ENCODE measurements around the gene KIF3A. TPM values are rescaled to one million over a fixed set of nuclear protein-coding genes. Genes with fewer than 3 reads are reported as not detected.

The KIF3A gene
- polyA plus RNA-seq, 1 of the 3 experiments (the other 2 are of a cell fraction), result 5.1 TPM

DNA sequence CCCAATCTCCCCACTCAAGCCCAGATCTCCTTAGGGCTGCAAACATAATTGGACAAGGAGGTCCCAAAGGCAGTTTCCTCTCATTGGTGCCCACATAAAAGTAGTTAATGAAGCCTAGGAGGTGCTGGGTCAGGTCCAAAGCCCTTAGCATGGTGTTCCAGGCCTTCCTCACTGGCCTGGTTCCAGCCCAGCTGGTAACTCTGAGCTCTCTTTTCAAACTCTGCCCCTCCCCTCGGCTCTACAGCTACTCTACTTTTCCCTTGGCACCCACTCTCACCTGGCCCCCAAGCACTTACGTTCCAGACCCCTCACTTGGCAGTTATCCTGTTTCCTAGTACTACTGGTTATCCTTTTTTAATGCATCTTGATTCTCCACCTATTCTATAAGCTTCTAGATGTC, 29.8 kb upstream of the KIF3A start:
- peaks cover 54% of the 10 kb centered on the region for H3K79me2 ChIP-seq (ENCODE audit: insufficient read depth)
- H3K9me3 ChIP-seq, result no peaks in the 10 kb centered on the region
- no peaks in the 10 kb centered on the region for H3K9me2 ChIP-seq
- H3K36me3 ChIP-seq (replicated peaks in 1 of 2; ENCODE audit: control insufficient read depth in 1 of 2, insufficient read depth in 2 of 2, low read length in 1 of 2), result peaks cover 5 to 30% of the 10 kb centered on the region in 2 experiments
- ChIA-PET POLR2A (no interaction called here), CTCF (interaction anchor here (1.6 to 4.6 kb wide), 3 partner anchors 10 to 53 kb away, joined by 5 to 34 read pairs (median 16); partner anchors contain the start of gene SEPTIN8)
- WGBS (ENCODE audit: low lambda C conversion rate), result 91% methylated on average over 2 of the region's 2 CpGs
- H4K20me1 ChIP-seq (ENCODE audit: insufficient read depth), result peaks cover 20% of the 10 kb centered on the region; the same call in 1 of the 2 replicates
- peaks cover 8 to 11% of the 10 kb centered on the region in 2 experiments; a peak in 2 of 4 replicates for H3K4me1 ChIP-seq (ENCODE audit: control insufficient read depth in 1 of 2, insufficient read depth in 2 of 2, low read depth in 1 of 2, low read length in 1 of 2)
- H3K9ac ChIP-seq, result no peak overlapping the region
- H2AFZ ChIP-seq (ENCODE audit: low read depth), result no peak overlapping the region
- no peaks in the 10 kb centered on the region for H3K27me3 ChIP-seq (ENCODE audit: insufficient read depth)
- no peak for DNase-seq
- H3F3A ChIP-seq (replicated peaks; ENCODE audit: insufficient read depth), result no peaks in the 10 kb centered on the region
- TF ChIP-seq POLR2AphosphoS5 (IDR thresholded peaks at IDR 0.05; ENCODE audit: low read depth, low read length), result no peak
- TF ChIP-seq CHD2 (IDR thresholded peaks at IDR 0.05; ENCODE audit: low read length, partially characterized antibody), result no peak
- no peak for TF ChIP-seq MEF2A (IDR thresholded peaks at IDR 0.05; ENCODE audit: borderline replicate concordance, low read depth)
- TF ChIP-seq, protein P1, sequence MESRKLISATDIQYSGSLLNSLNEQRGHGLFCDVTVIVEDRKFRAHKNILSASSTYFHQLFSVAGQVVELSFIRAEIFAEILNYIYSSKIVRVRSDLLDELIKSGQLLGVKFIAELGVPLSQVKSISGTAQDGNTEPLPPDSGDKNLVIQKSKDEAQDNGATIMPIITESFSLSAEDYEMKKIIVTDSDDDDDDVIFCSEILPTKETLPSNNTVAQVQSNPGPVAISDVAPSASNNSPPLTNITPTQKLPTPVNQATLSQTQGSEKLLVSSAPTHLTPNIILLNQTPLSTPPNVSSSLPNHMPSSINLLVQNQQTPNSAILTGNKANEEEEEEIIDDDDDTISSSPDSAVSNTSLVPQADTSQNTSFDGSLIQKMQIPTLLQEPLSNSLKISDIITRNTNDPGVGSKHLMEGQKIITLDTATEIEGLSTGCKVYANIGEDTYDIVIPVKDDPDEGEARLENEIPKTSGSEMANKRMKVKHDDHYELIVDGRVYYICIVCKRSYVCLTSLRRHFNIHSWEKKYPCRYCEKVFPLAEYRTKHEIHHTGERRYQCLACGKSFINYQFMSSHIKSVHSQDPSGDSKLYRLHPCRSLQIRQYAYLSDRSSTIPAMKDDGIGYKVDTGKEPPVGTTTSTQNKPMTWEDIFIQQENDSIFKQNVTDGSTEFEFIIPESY (IDR thresholded peaks at IDR 0.05; ENCODE audit: borderline replicate concordance, low read depth), result no peak
- TF ChIP-seq, protein P2, sequence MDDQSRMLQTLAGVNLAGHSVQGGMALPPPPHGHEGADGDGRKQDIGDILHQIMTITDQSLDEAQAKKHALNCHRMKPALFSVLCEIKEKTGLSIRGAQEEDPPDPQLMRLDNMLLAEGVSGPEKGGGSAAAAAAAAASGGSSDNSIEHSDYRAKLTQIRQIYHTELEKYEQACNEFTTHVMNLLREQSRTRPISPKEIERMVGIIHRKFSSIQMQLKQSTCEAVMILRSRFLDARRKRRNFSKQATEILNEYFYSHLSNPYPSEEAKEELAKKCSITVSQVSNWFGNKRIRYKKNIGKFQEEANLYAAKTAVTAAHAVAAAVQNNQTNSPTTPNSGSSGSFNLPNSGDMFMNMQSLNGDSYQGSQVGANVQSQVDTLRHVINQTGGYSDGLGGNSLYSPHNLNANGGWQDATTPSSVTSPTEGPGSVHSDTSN (IDR thresholded peaks at IDR 0.05), result no peak
- no peak overlapping the region for H3K4me3 ChIP-seq (ENCODE audit: low read depth in 2 of 2, low read length in 1 of 2)
- no peak overlapping the region for H3K4me2 ChIP-seq
- H3K27ac ChIP-seq (ENCODE audit: low read depth in 2 of 2, low read length in 1 of 2), result no peak overlapping the region

DNA sequence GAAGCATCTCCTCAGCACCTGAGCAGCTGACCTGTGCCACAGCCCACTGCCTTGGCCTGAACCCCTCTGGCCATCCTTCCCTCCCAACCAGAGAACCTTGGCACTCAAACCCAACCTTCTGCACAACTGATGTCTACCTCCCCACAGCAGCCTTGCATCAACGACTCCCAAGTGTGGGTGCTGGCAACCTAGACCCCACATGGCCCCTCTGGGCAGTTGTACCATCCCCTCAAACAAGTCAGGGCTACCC, 29.4 kb upstream of the KIF3A start:
- CTCF ChIA-PET, result interaction anchor here (1.6 to 4.6 kb wide), 3 partner anchors 11 to 53 kb away, joined by 5 to 34 read pairs (median 16); partner anchors contain the start of gene SEPTIN8
- DNase-seq, result no peak
- 100% methylated on average over 1 of the region's 1 CpG for WGBS (ENCODE audit: low lambda C conversion rate)

More for the DNA sequence above, 29.4 kb upstream of the KIF3A start:
- Histone ChIP-seq H3K27ac (ENCODE audit: low read depth in 2 of 2, low read length in 1 of 2) (no peak overlapping the region; a peak in 1 of 4 replicates), H3K9ac (no peak overlapping the region), H3K4me3 (ENCODE audit: low read depth in 2 of 2, low read length in 1 of 2) (no peak overlapping the region), H3F3A (replicated peaks; ENCODE audit: insufficient read depth) (no peaks in the 10 kb centered on the region), H3K4me2 (no peak overlapping the region), H4K20me1 (ENCODE audit: insufficient read depth) (peaks cover 20% of the 10 kb centered on the region; the same call in 1 of the 2 replicates), H3K27me3 (ENCODE audit: insufficient read depth) (no peaks in the 10 kb centered on the region), H2AFZ (ENCODE audit: low read depth) (no peak overlapping the region), H3K9me2 (no peaks in the 10 kb centered on the region), H3K9me3 (no peaks in the 10 kb centered on the region), H3K36me3 (replicated peaks in 1 of 2; ENCODE audit: control insufficient read depth in 1 of 2, insufficient read depth in 2 of 2, low read length in 1 of 2) (peaks cover 5 to 35% of the 10 kb centered on the region in 2 experiments), H3K79me2 (ENCODE audit: insufficient read depth) (peaks cover 50% of the 10 kb centered on the region), H3K4me1 (ENCODE audit: control insufficient read depth in 1 of 2, insufficient read depth in 2 of 2, low read depth in 1 of 2, low read length in 1 of 2) (peaks cover 7 to 8% of the 10 kb centered on the region in 2 experiments; a peak in 2 of 4 replicates)
- no peak for TF ChIP-seq POLR2AphosphoS5 (IDR thresholded peaks at IDR 0.05; ENCODE audit: low read depth, low read length)
- no peak for TF ChIP-seq SIN3A (IDR thresholded peaks at IDR 0.05; ENCODE audit: borderline replicate concordance, low read depth, low read length)
- TF ChIP-seq TAF1 (IDR thresholded peaks at IDR 0.05; ENCODE audit: borderline replicate concordance, low read depth, low read length), result no peak
- TF ChIP-seq, protein P3, sequence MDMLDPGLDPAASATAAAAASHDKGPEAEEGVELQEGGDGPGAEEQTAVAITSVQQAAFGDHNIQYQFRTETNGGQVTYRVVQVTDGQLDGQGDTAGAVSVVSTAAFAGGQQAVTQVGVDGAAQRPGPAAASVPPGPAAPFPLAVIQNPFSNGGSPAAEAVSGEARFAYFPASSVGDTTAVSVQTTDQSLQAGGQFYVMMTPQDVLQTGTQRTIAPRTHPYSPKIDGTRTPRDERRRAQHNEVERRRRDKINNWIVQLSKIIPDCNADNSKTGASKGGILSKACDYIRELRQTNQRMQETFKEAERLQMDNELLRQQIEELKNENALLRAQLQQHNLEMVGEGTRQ (IDR thresholded peaks at IDR 0.05; ENCODE audit: borderline replicate concordance, low read depth, low read length), result no peak
- no peak for TF ChIP-seq RFX5 (IDR thresholded peaks at IDR 0.05; ENCODE audit: low read length)
- TF ChIP-seq, protein P4, sequence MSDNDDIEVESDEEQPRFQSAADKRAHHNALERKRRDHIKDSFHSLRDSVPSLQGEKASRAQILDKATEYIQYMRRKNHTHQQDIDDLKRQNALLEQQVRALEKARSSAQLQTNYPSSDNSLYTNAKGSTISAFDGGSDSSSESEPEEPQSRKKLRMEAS (IDR thresholded peaks at IDR 0.05; ENCODE audit: low read depth), result no peak
- TF ChIP-seq YY1 (IDR thresholded peaks at IDR 0.05; ENCODE audit: low read depth), result no peak
- no peak for TF ChIP-seq ELF1 (IDR thresholded peaks at IDR 0.05)
- TF ChIP-seq EP300 (IDR thresholded peaks at IDR 0.05; ENCODE audit: borderline replicate concordance in 1 of 2, low read depth in 1 of 2, low read length in 1 of 2), result no peak
- TF ChIP-seq NRF1 (IDR thresholded peaks at IDR 0.05; ENCODE audit: low read depth, low read length), result no peak
- no peak for TF ChIP-seq EZH2phosphoT487 (IDR thresholded peaks at IDR 0.05; ENCODE audit: borderline replicate concordance, low read depth)
- TF ChIP-seq RCOR1 (IDR thresholded peaks at IDR 0.05; ENCODE audit: low read length), result no peak
- TF ChIP-seq NFIC (IDR thresholded peaks at IDR 0.05; ENCODE audit: borderline replicate concordance), result no peak
- no peak for TF ChIP-seq GATA2 (CRISPR knock-in tag; IDR thresholded peaks at IDR 0.05)
- no peak for TF ChIP-seq RAD21 (IDR thresholded peaks at IDR 0.05; ENCODE audit: low read length)
- POLR2A ChIA-PET, result interaction anchor here (0.6 kb wide), 1 partner anchor 21 kb away, joined by 3 read pairs; no protein-coding TSS in a partner anchor

Data from SK-N-SH (cell line).